Thyroid gland (tissue), 4 donors: ENCODE measurements around the gene SLC8A2.

Experiments
- CTCF ChIP-seq, 6 experiments: fragments of 200-600 bp in 3 of 6; fragments of 450-650 bp in 3 of 6; sonication (generic) in 3 of 6; IDR thresholded peaks; one replicate each; pipeline ENCODE4 v1.5.1; 2016 to 2019; ENCODE audit warnings: antibody characterized with exemption in 6 of 6, mild to moderate bottlenecking in 2 of 6, inconsistent platforms in 1 of 6, moderate library complexity in 1 of 6
- POLR2A ChIP-seq, 2 donors: fragments of 450-650 bp; IDR thresholded peaks; one replicate each; pipeline ENCODE4 v1.6.1; 2017; ENCODE audit warnings: antibody characterized with exemption in 2 of 2, mild to moderate bottlenecking in 2 of 2, moderate library complexity in 1 of 2

- TF ChIP-seq CTCF (IDR thresholded peaks at IDR 0.05), result no peak
- TF ChIP-seq POLR2A (IDR thresholded peaks at IDR 0.05), result no peak
Observed at GRCh38 chr19:47480658-47481057, 9.0 kb upstream of the SLC8A2 start.
